Neutrophil (primary cell): ENCODE results near the gene TPSB2.
"Not testable (repeated sequence)": the region's sequence is repeated elsewhere in the genome, so short reads cannot be mapped to it uniquely, and the experiment has no call there.

ENCODE experiments used
- H3K27ac ChIP-seq: fragments of 200-600 bp; sonication (generic); 2 replicates; pipeline ENCODE4 v1.5.1; 2016; ENCODE audit warnings: mild to moderate bottlenecking, moderate library complexity
- H3K27me3 ChIP-seq: fragments of 200-600 bp; sonication (generic); 2 replicates; pipeline ENCODE4 v1.6.0; 2016; ENCODE audit warnings: mild to moderate bottlenecking
- H3K36me3 ChIP-seq: fragments of 200-600 bp; sonication (generic); 2 replicates; pipeline ENCODE4 v1.5.1; 2017
- H3K4me1 ChIP-seq, 2 experiments: fragments of 200-600 bp in 1 of 2; sonication (generic) in 1 of 2; 1 replicate in 1 of 2; 2 replicates in 1 of 2; pipeline versions ENCODE4 v1.5.1 to v1.6.1; 2013 to 2016; ENCODE audit warnings: low read depth in 1 of 2, low read length in 1 of 2, mild to moderate bottlenecking in 1 of 2, moderate library complexity in 1 of 2; ENCODE audit not compliant: control insufficient read depth in 1 of 2, insufficient read depth in 1 of 2
- H3K4me3 ChIP-seq, 2 experiments: fragments of 200-600 bp in 1 of 2; sonication (generic) in 1 of 2; 1 replicate in 1 of 2; 2 replicates in 1 of 2; pipeline ENCODE4 v1.5.1; 2013 to 2016; ENCODE audit warnings: low read depth in 1 of 2, low read length in 1 of 2, mild to moderate bottlenecking in 1 of 2, moderate library complexity in 1 of 2
- H3K9me3 ChIP-seq: fragments of 200-600 bp; sonication (generic); 2 replicates; pipeline ENCODE4 v1.5.1; 2016
- TF ChIP-seq, protein P1 (sequence below): fragments of 200-600 bp; sonication (generic); IDR thresholded peaks from 2 replicates; pipeline ENCODE4 v1.5.1; 2016; ENCODE audit warnings: antibody characterized with exemption

The TPSB2 gene

DNA sequence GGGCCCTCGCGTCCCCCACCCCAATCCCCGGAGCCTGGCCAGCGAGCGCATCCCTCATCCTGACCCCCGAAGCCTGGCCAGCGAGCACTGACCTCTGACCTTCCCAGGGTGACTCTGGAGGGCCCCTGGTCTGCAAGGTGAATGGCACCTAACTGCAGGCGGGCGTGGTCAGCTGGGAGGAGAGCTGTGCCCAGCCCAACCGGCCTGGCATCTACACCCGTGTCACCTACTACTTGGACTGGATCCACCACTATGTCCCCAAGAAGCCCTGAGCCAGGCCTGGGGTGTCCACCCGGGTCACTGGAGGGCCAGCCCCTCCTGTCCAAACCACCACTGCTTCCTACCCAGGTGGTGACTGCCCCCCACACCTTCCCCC lies 28.2 kb upstream of the TPSB2 start:
- no peaks in the 10 kb centered on the region for H3K36me3 ChIP-seq
- no peaks in the 10 kb centered on the region for H3K4me1 ChIP-seq
- no peaks in the 10 kb centered on the region for H3K9me3 ChIP-seq
- TF ChIP-seq, protein P1, sequence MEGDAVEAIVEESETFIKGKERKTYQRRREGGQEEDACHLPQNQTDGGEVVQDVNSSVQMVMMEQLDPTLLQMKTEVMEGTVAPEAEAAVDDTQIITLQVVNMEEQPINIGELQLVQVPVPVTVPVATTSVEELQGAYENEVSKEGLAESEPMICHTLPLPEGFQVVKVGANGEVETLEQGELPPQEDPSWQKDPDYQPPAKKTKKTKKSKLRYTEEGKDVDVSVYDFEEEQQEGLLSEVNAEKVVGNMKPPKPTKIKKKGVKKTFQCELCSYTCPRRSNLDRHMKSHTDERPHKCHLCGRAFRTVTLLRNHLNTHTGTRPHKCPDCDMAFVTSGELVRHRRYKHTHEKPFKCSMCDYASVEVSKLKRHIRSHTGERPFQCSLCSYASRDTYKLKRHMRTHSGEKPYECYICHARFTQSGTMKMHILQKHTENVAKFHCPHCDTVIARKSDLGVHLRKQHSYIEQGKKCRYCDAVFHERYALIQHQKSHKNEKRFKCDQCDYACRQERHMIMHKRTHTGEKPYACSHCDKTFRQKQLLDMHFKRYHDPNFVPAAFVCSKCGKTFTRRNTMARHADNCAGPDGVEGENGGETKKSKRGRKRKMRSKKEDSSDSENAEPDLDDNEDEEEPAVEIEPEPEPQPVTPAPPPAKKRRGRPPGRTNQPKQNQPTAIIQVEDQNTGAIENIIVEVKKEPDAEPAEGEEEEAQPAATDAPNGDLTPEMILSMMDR, result no peak
- H3K4me3 ChIP-seq, result no peak overlapping the region
- peaks cover 46% of the 10 kb centered on the region for H3K27me3 ChIP-seq
- H3K27ac ChIP-seq, result no peak overlapping the region

DNA sequence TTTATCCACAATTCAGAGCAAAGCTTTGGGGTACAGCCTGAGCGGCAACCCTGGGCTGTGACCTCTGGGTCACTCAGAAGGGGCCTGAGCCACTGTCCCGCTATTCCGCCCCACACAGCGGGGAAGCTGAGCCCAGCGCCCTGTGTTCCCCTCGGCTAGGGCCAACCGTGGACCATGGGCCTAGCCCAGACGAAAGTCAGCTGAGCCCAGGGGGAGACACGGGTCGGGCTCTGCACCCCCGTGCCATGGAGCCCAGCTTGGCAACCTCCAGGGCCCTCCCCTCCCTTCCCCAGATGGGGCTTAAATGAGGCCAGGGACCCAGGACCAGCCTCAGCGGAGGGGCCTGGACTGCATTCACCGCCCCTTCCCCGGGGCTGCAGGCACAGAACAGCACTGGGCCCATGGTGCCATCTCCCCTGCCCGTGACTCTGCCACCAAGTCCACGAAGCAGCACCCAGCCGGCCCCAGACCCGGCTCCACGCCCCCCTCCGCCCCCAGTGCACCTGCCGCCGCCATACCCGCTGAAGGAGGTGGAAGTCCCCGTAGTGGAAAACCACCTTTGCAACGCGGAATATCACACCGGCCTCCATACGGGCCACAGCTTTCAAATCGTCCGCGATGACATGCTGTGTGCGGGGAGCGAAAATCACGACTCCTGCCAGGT lies 27.7 kb upstream of the TPSB2 start:
- no peak overlapping the region for H3K4me3 ChIP-seq
- TF ChIP-seq, protein P1, result no peak
- H3K36me3 ChIP-seq, result no peaks in the 10 kb centered on the region
- H3K9me3 ChIP-seq, result no peaks in the 10 kb centered on the region
- H3K4me1 ChIP-seq, result no peaks in the 10 kb centered on the region
- peaks cover 41% of the 10 kb centered on the region for H3K27me3 ChIP-seq
- H3K27ac ChIP-seq, result no peak overlapping the region

- Histone ChIP-seq H3K27me3 (peaks cover 33% of the 10 kb centered on the region), H3K9me3 (no peaks in the 10 kb centered on the region), H3K27ac (no peak overlapping the region), H3K4me1 (no peaks in the 10 kb centered on the region), H3K36me3 (no peaks in the 10 kb centered on the region), H3K4me3 (no peak overlapping the region)
- TF ChIP-seq, protein P1, result no peak
Observed at GRCh38 chr16:1256874-1257322, 26.9 kb upstream of the TPSB2 start.

- peaks cover 27% of the 10 kb centered on the region for H3K27me3 ChIP-seq
- H3K36me3 ChIP-seq, H3K4me1 ChIP-seq: not testable (repeated sequence)
Observed at GRCh38 chr16:1256296-1256873, 26.4 kb upstream of the TPSB2 start.

GRCh38 chr16:1255276-1256122 lies 25.5 kb upstream of the TPSB2 start, which contains the start of gene TPSD1:
TPSD1 (plus strand) TSS chr16:1256069; CDS start chr16:1256281, 212 bp downstream.
- H3K4me3 ChIP-seq, result not testable (repeated sequence)
- H3K27me3 ChIP-seq, result peaks cover 19% of the 10 kb centered on the region

More at GRCh38 chr16:1256296-1256873, 26.4 kb upstream of the TPSB2 start:
- not testable (repeated sequence) for H3K4me3 ChIP-seq, H3K27ac ChIP-seq, H3K9me3 ChIP-seq

DNA sequence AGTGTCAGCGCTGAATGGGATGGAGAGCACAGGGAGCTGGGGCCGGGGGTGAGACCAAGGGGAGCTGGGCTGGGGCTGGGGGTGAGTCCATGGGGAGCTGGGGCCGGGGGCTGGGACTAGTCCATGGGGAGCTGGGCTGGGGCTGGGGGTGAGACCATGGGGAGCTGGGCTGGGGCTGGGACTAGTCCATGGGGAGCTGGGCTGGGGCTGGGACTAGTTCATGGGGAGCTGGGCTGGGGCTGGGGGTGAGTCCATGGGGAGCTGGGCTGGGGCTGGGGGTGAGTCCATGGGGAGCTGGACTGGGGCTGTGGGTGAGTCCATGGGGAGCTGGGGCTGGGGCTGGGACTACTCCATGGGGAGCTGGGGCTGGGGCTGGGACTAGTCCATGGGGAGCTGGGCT lies 24.8 kb upstream of the TPSB2 start:
- not testable (repeated sequence) for H3K9me3 ChIP-seq, H3K4me3 ChIP-seq, H3K4me1 ChIP-seq, H3K27ac ChIP-seq, H3K36me3 ChIP-seq
- peaks cover 12% of the 10 kb centered on the region for H3K27me3 ChIP-seq

More at GRCh38 chr16:1255276-1256122, 25.5 kb upstream of the TPSB2 start, which contains the start of gene TPSD1:
- H3K4me1 ChIP-seq, H3K9me3 ChIP-seq, H3K36me3 ChIP-seq, H3K27ac ChIP-seq: not testable (repeated sequence)

DNA sequence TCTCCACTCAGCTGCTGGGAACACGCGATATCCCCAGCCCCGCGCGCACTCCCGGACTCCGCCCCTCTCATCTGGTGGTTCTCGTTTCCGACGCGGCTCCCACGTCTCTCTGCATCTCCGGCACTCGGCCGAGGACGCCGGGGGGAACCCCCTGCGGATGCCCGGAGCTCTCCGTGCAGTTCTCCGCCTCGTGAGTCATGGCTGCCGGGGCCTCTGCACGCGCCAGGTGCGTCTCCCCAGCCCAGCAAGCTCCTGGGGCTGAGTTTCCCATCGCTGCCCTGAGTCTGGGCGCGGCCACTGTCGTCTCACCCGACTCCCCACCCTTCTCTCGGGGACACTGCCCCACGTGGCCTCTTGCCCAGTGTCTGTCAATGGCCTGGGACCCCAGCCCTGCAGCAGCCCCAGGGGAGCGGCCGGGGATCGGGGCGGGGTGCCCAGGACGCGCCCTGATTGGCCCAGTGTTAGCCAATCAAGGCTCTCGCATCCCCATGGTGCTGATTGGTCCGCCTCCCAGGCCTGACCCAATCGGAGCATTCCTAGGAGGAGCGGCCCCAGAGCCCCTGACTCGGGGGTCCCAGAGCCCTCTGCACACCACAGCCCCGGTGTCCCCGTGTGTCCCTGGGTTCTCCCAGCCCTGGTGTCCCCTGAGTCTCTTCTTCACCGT lies 23.8 kb upstream of the TPSB2 start:
- H3K4me3 ChIP-seq, H3K27me3 ChIP-seq, H3K27ac ChIP-seq, H3K4me1 ChIP-seq, H3K36me3 ChIP-seq, H3K9me3 ChIP-seq: not testable (repeated sequence)

- not testable (repeated sequence) for H3K4me3 ChIP-seq
Observed at GRCh38 chr16:1249031-1249755, 19.2 kb upstream of the TPSB2 start.

DNA sequence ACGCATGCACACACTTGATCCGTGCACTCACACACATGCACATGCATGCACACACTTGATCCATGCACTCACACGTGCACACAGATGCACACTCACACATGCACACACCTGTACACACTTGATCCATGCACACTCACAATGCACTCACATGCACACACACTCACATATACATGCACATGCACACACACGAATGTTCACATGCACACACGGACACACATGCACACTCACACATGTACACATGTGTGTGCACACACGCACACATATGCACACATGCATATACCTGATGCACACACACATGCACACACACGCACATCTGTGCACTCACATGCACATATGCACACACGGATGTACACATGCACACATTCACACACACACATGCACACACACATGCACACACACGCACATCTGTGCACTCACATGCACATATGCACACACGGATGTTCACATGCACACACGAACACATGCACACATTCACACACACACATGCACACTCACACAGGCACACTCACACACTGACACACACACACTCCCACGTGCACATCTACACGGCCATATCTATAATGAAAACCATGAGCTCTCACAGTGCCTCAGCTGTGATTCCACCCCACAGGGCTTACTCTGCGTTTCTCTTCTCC lies 18.0 kb upstream of the TPSB2 start:
- not testable (repeated sequence) for H3K9me3 ChIP-seq, H3K27ac ChIP-seq, H3K36me3 ChIP-seq, H3K4me3 ChIP-seq, H3K4me1 ChIP-seq
- peaks cover 25% of the 10 kb centered on the region for H3K27me3 ChIP-seq

More at GRCh38 chr16:1249031-1249755, 19.2 kb upstream of the TPSB2 start:
- not testable (repeated sequence) for H3K36me3 ChIP-seq, H3K27ac ChIP-seq, H3K4me1 ChIP-seq, H3K9me3 ChIP-seq
- H3K27me3 ChIP-seq, result peaks cover 25% of the 10 kb centered on the region
